Neural progenitor cell (in vitro differentiated cells): ENCODE data around the gene BIRC5. TPM values are rescaled to one million over a fixed set of nuclear protein-coding genes. Genes with fewer than 3 reads are reported as not detected.
A peak's percentile ranks its signal among the peaks of the same experiment; 100 is the strongest.
"Not testable (repeated sequence)": the region's sequence is repeated elsewhere in the genome, so short reads cannot be mapped to it uniquely, and the experiment has no call there.

ENCODE experiments used
- DNase-seq: peaks from one replicate; pipeline ENCODE4 v3.0.0-alpha.2; 2016; ENCODE audit warnings: low spot score
- H2AFZ ChIP-seq: fragments of 200-600 bp; sonication (generic); replicated peaks from 2 replicates; pipeline ENCODE4 v1.6.1; 2016; ENCODE audit warnings: antibody characterized with exemption
- H3F3A ChIP-seq: fragments of 200-600 bp; sonication (generic); 2 replicates; pipeline ENCODE4 v1.6.1; 2016; ENCODE audit warnings: antibody characterized with exemption, low read depth
- H3K27ac ChIP-seq: fragments of 200-600 bp; sonication (generic); 2 replicates; pipeline ENCODE4 v1.5.1; 2016; ENCODE audit warnings: mild to moderate bottlenecking
- H3K27me3 ChIP-seq: fragments of 200-600 bp; sonication (generic); 2 replicates; pipeline ENCODE4 v1.6.1; 2016; ENCODE audit warnings: mild to moderate bottlenecking, moderate library complexity
- H3K36me3 ChIP-seq: fragments of 200-600 bp; sonication (generic); 2 replicates; pipeline ENCODE4 v1.5.1; 2016
- H3K4me1 ChIP-seq: fragments of 200-600 bp; sonication (generic); 2 replicates; pipeline ENCODE4 v1.6.1; 2016; ENCODE audit warnings: mixed run types
- H3K4me2 ChIP-seq: fragments of 200-600 bp; sonication (generic); 2 replicates; pipeline ENCODE4 v1.6.1; 2016
- H3K4me3 ChIP-seq: fragments of 200-600 bp; sonication (generic); 2 replicates; pipeline ENCODE4 v1.5.1; 2016
- H3K79me2 ChIP-seq: fragments of 200-600 bp; sonication (generic); 2 replicates; pipeline ENCODE4 v1.6.1; 2016; ENCODE audit warnings: low read depth
- H3K9ac ChIP-seq: fragments of 200-600 bp; sonication (generic); 2 replicates; pipeline ENCODE4 v1.6.1; 2016
- H3K9me3 ChIP-seq: fragments of 200-600 bp; sonication (generic); 2 replicates; pipeline ENCODE4 v1.5.1; 2016; ENCODE audit warnings: low read depth
- H4K20me1 ChIP-seq: fragments of 200-600 bp; sonication (generic); 2 replicates; pipeline ENCODE4 v1.6.1; 2016; ENCODE audit warnings: low read depth
- H3K27ac Mint-ChIP-seq: 3 replicates; pipeline ENCODE4 v1.8.0; 2021; ENCODE audit warnings: mixed read lengths
- H3K27me3 Mint-ChIP-seq: 2 replicates; pipeline ENCODE4 v1.8.0; 2022; ENCODE audit warnings: low read depth, mild to moderate bottlenecking, inconsistent platforms, moderate library complexity, mixed read lengths; ENCODE audit not compliant: insufficient read depth
- H3K36me3 Mint-ChIP-seq: 3 replicates; pipeline ENCODE4 v1.8.0; 2021; ENCODE audit warnings: mixed read lengths
- H3K4me1 Mint-ChIP-seq: 3 replicates; pipeline ENCODE4 v1.8.0; 2021; ENCODE audit warnings: mixed read lengths
- H3K4me3 Mint-ChIP-seq: 3 replicates; pipeline ENCODE4 v1.8.0; 2021; ENCODE audit warnings: mild to moderate bottlenecking, moderate library complexity, mixed read lengths
- H3K9me3 Mint-ChIP-seq: 3 replicates; pipeline ENCODE4 v1.8.0; 2020; ENCODE audit warnings: mixed read lengths
- CTCF ChIP-seq: fragments of 200-600 bp; sonication (generic); IDR thresholded peaks from 2 replicates; pipeline ENCODE4 v1.5.1; 2017; ENCODE audit warnings: antibody characterized with exemption, mild to moderate bottlenecking
- EZH2 ChIP-seq: fragments of 200-600 bp; sonication (generic); IDR thresholded peaks from 2 replicates; pipeline ENCODE4 v1.6.1; 2017; ENCODE audit warnings: antibody characterized with exemption, mild to moderate bottlenecking, moderate library complexity
- EZH2phosphoT487 ChIP-seq: fragments of 200-600 bp; sonication (generic); IDR thresholded peaks from 2 replicates; pipeline ENCODE4 v1.6.1; 2017; ENCODE audit warnings: antibody characterized with exemption
- total RNA-seq: library from RNA; depleted of rRNA; stranded (reverse); fragments of >200 nt; gene quantifications from 2 replicates; pipeline ENCODE4 v1.2.3, GENCODE V29; 2015; ENCODE audit warnings: low replicate concordance

The BIRC5 gene
- total RNA-seq, 1 donor from 2014 or later: 144 TPM

- peak within 1 kb of the TSS; percentile 50 for H2AFZ ChIP-seq
- H3K9ac ChIP-seq: no peak within 1 kb of the TSS
- no peak for TF ChIP-seq EZH2
- TF ChIP-seq CTCF: no peak
- TF ChIP-seq EZH2phosphoT487: no peak
Measured at GRCh38 chr17:78168242-78168902, 45.7 kb upstream of the BIRC5 start, which contains the start of gene SYNGR2. Gene SYNGR2, plus strand, starts transcription at chr17:78168581. Its CDS starts 36 bp downstream, at chr17:78168617.

DNA sequence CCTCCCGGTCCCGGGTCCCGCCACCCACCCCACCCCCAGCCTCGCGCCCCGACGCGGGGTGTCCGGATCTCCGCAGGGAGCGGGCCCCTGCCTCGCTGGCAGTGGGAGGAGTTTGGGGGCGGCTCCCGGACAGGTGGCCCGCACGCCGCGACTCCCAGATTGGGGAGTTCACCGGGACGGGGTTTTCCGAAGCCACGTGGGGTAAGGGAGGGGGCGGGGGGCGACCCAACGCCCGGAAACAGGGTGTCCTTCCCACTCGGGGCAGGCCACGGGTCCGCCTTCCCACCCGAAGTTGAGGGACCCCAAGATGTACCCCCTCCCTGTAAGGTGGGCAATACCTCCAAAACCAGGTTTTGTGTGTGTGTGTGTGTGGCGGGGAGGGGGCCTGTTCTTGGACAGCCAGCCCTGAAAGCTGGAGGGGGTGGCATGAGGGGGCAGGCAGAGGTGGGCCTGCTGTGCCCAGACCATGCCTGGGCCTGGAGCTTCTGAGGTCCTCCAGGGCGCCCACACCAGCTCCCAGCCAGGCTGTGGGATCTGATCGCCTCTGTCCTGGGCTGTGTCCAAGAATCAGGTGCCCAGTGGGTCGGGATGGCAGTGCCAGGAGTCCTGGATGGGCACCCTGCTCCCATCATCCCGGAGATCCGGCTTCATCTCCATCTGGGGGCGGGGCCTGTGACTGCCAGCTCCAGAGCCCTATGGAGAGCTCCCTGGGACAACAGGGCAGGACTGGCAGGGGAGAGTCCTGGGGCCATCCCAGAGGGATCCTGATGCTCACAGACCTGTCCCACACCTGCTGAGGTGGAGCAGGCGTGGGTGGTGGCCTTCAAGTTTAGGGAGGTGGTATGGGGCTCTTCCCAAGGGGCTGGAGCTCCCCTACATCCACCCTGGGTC, 44.9 kb upstream of the BIRC5 start:
- H3K27me3 ChIP-seq: no peaks in the 10 kb centered on the region
- H3K9me3 ChIP-seq: no peaks in the 10 kb centered on the region
- peaks cover 27% of the 10 kb centered on the region for H4K20me1 ChIP-seq
- H3F3A ChIP-seq: peaks cover 35% of the 10 kb centered on the region
- no peak overlapping the region for H3K27ac ChIP-seq
- H3K4me1 Mint-ChIP-seq: peaks cover 14% of the 10 kb centered on the region
- peaks cover 8% of the 10 kb centered on the region for H3K36me3 Mint-ChIP-seq
- no peaks in the 10 kb centered on the region for H3K79me2 ChIP-seq
- TF ChIP-seq EZH2phosphoT487 (no peak), EZH2 (no peak), CTCF (no peak)
- DNase-seq: peak; percentile 60
- H3K4me3 ChIP-seq: peak overlapping the region; percentile 86
- no peaks in the 10 kb centered on the region for H3K36me3 ChIP-seq
- H3K4me3 Mint-ChIP-seq: peak overlapping the region; percentile 76
- H2AFZ ChIP-seq: peak overlapping the region; percentile 50
- peaks cover 9% of the 10 kb centered on the region for H3K27me3 Mint-ChIP-seq
- H3K9me3 Mint-ChIP-seq: no peaks in the 10 kb centered on the region
- no peak overlapping the region for H3K27ac Mint-ChIP-seq
- H3K4me1 ChIP-seq: peaks cover 9% of the 10 kb centered on the region
- H3K4me2 ChIP-seq: peak overlapping the region; percentile 100
- H3K9ac ChIP-seq: no peak overlapping the region

More at GRCh38 chr17:78168242-78168902, 45.7 kb upstream of the BIRC5 start, which contains the start of gene SYNGR2:
- H3K4me3 ChIP-seq: peak within 1 kb of the TSS; percentile 86
- Mint-ChIP-seq H3K27me3 (peaks cover 4% of the 10 kb centered on the region), H3K9me3 (no peaks in the 10 kb centered on the region), H3K4me1 (peaks cover 14% of the 10 kb centered on the region), H3K36me3 (peaks cover under 1% of the 10 kb centered on the region), H3K4me3 (peak within 1 kb of the TSS; percentile 82), H3K27ac (no peak within 1 kb of the TSS)
- peak; percentile 96 for DNase-seq
- no peaks in the 10 kb centered on the region for H3K27me3 ChIP-seq
- H3K27ac ChIP-seq: no peak within 1 kb of the TSS
- H4K20me1 ChIP-seq: peaks cover 27% of the 10 kb centered on the region
- H3F3A ChIP-seq: peaks cover 32% of the 10 kb centered on the region
- H3K79me2 ChIP-seq: no peaks in the 10 kb centered on the region
- no peaks in the 10 kb centered on the region for H3K36me3 ChIP-seq
- peak within 1 kb of the TSS; percentile 100 for H3K4me2 ChIP-seq
- H3K9me3 ChIP-seq: no peaks in the 10 kb centered on the region
- peaks cover 9% of the 10 kb centered on the region for H3K4me1 ChIP-seq

GRCh38 chr17:78170692-78171590, 43.1 kb upstream of the BIRC5 start:
- H3K36me3 Mint-ChIP-seq: peaks cover 10% of the 10 kb centered on the region
- H3K4me1 Mint-ChIP-seq: peaks cover 15% of the 10 kb centered on the region
- no peaks in the 10 kb centered on the region for H3K9me3 Mint-ChIP-seq
- peaks cover 30% of the 10 kb centered on the region for H4K20me1 ChIP-seq
- H3K4me1 ChIP-seq: peaks cover 9% of the 10 kb centered on the region
- H3K27ac Mint-ChIP-seq: no peak overlapping the region
- no peak overlapping the region for H3K4me2 ChIP-seq
- TF ChIP-seq EZH2: no peak
- TF ChIP-seq CTCF: no peak
- no peak for TF ChIP-seq EZH2phosphoT487
- H3F3A ChIP-seq: peaks cover 48% of the 10 kb centered on the region
- no peak overlapping the region for H3K9ac ChIP-seq
- no peak overlapping the region for H3K4me3 ChIP-seq
- H3K27ac ChIP-seq: no peak overlapping the region
- H3K4me3 Mint-ChIP-seq: peak overlapping the region; percentile 75
- DNase-seq: no peak
- no peaks in the 10 kb centered on the region for H3K9me3 ChIP-seq
- no peaks in the 10 kb centered on the region for H3K27me3 ChIP-seq
- no peaks in the 10 kb centered on the region for H3K79me2 ChIP-seq
- no peak overlapping the region for H2AFZ ChIP-seq
- H3K36me3 ChIP-seq: no peaks in the 10 kb centered on the region
- H3K27me3 Mint-ChIP-seq: peaks cover 12% of the 10 kb centered on the region

GRCh38 chr17:78171591-78172248, 42.3 kb upstream of the BIRC5 start:
- peaks cover 10% of the 10 kb centered on the region for H3K36me3 Mint-ChIP-seq
- not testable (repeated sequence) for H3K27ac Mint-ChIP-seq, H3K9me3 Mint-ChIP-seq, H3K9me3 ChIP-seq, H3K27me3 ChIP-seq, H2AFZ ChIP-seq, H3K79me2 ChIP-seq, H3K4me3 ChIP-seq, H3K4me1 ChIP-seq, DNase-seq, H3K9ac ChIP-seq, H3K36me3 ChIP-seq, H3K4me2 ChIP-seq
- H3K27me3 Mint-ChIP-seq: peaks cover 14% of the 10 kb centered on the region
- H3K4me3 Mint-ChIP-seq: peak overlapping the region; percentile 41
- Histone ChIP-seq H3K27ac (peak overlapping the region; percentile 46), H3F3A (peaks cover 54% of the 10 kb centered on the region), H4K20me1 (peaks cover 37% of the 10 kb centered on the region)
- peaks cover 16% of the 10 kb centered on the region for H3K4me1 Mint-ChIP-seq
